Measurements from ENCODE around the gene TANC1.

GRCh38 chr2:158926478-158926948 is 41.9 kb upstream of the TANC1 start:
- TF ChIP-seq, protein P1, sequence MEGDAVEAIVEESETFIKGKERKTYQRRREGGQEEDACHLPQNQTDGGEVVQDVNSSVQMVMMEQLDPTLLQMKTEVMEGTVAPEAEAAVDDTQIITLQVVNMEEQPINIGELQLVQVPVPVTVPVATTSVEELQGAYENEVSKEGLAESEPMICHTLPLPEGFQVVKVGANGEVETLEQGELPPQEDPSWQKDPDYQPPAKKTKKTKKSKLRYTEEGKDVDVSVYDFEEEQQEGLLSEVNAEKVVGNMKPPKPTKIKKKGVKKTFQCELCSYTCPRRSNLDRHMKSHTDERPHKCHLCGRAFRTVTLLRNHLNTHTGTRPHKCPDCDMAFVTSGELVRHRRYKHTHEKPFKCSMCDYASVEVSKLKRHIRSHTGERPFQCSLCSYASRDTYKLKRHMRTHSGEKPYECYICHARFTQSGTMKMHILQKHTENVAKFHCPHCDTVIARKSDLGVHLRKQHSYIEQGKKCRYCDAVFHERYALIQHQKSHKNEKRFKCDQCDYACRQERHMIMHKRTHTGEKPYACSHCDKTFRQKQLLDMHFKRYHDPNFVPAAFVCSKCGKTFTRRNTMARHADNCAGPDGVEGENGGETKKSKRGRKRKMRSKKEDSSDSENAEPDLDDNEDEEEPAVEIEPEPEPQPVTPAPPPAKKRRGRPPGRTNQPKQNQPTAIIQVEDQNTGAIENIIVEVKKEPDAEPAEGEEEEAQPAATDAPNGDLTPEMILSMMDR (optimal IDR thresholded peaks at IDR 0.05 in 1 of 3, IDR thresholded peaks at IDR 0.05 in 1 of 3, conservative IDR thresholded peaks at IDR 0.05 in 1 of 3; ENCODE audit: extremely low read depth in 1 of 3, insufficient read depth in 2 of 3, low read length in 3 of 3), result no peak
- TF ChIP-seq EZH2 (IDR thresholded peaks at IDR 0.05; ENCODE audit: low read length), result no peak
